K562 (cell line): Measurements from ENCODE around the gene MRPL19. TPM values are rescaled to one million over a fixed set of nuclear protein-coding genes. Genes with fewer than 3 reads are reported as not detected.

Experiments used
- ATAC-seq: fragments of 200-7000 bp; cut with Tn5 transposase; 3 replicates; pipeline ENCODE4 v1.9.1; 2020; ENCODE audit warnings: moderate library complexity
- BruUV-seq: library from RNA; stranded (reverse); fragments of 400-500 nt; replicated peaks from 2 replicates; lab custom pipeline; 2021; lab: Mats Ljungman, UMichigan
- CTCF ChIA-PET: fragments of 300-600 bp; formaldehyde crosslinking; extraction: SDS; loops from one replicate; lab custom pipeline; 2021; ENCODE audit warnings: low intra/inter-chr PET ratio; lab: Yijun Ruan, JAX
- POLR2A ChIA-PET: fragments of 300-600, 350-650 bp; sonication (Branson Sonifier 250); formaldehyde crosslinking; extraction: SDS; loops from one replicate; lab custom pipeline; 2021; ENCODE audit warnings: antibody characterized with exemption, inconsistent platforms; lab: Yijun Ruan, JAX
- DNase-seq, 4 experiments: peaks; one replicate each; pipeline versions ENCODE4 v3.0.0 to v3.0.0-alpha.2; 2011 to 2018; ENCODE audit warnings: low spot score in 3 of 4, mixed read lengths in 3 of 4; ENCODE audit errors: extremely low read depth in 1 of 4
- FAIRE-seq: peaks from 2 replicates; lab custom pipeline; 2011; peaks lifted over from hg19 to GRCh38; lab: Jason Lieb, UNC
- H2AFZ ChIP-seq: 2 replicates; pipeline ENCODE4 v1.6.0; 2011; ENCODE audit warnings: low read depth, low read length, control low read depth, inconsistent platforms
- H3K27ac ChIP-seq: fragments of 200-600 bp; 3 replicates; pipeline ENCODE4 v1.8.0; 2011; ENCODE audit warnings: low read depth, mild to moderate bottlenecking, control low read depth, inconsistent platforms, low read length, moderate library complexity, mixed read lengths; ENCODE audit errors: extremely low read depth
- H3K27me3 ChIP-seq, 2 experiments: fragments of 300-600 bp in 1 of 2; 2 replicates in 1 of 2; 3 replicates in 1 of 2; pipeline versions ENCODE4 v1.6.0 to v1.8.0; 2011; ENCODE audit warnings: inconsistent platforms in 2 of 2, low read length in 2 of 2, mild to moderate bottlenecking in 1 of 2, mixed read lengths in 1 of 2, moderate library complexity in 1 of 2; ENCODE audit not compliant: control insufficient read depth in 2 of 2, insufficient read depth in 2 of 2
- H3K36me3 ChIP-seq: fragments of 300-600 bp; 3 replicates; pipeline ENCODE4 v1.8.0; 2011; ENCODE audit warnings: mild to moderate bottlenecking, low read length, inconsistent platforms; ENCODE audit not compliant: control insufficient read depth, insufficient read depth
- H3K4me1 ChIP-seq, 2 experiments: fragments of 200-600 bp in 1 of 2; replicated peaks in 1 of 2; 2 replicates in 1 of 2; 3 replicates in 1 of 2; pipeline versions ENCODE4 v1.5.1 to v1.8.0; 2011; ENCODE audit warnings: inconsistent platforms in 2 of 2, low read length in 2 of 2, mild to moderate bottlenecking in 1 of 2, mixed read lengths in 1 of 2, moderate library complexity in 1 of 2; ENCODE audit not compliant: control insufficient read depth in 2 of 2, insufficient read depth in 2 of 2
- H3K4me2 ChIP-seq: 2 replicates; pipeline ENCODE4 v1.6.1; 2011; ENCODE audit warnings: low read length, control low read depth, inconsistent platforms, mixed read lengths; ENCODE audit not compliant: insufficient read depth
- H3K4me3 ChIP-seq: fragments of 200-600 bp; sonication (generic), shearing (Covaris generic); 2 replicates; pipeline ENCODE4 v1.5.1; 2016; ENCODE audit warnings: control low read depth, inconsistent platforms
- H3K79me2 ChIP-seq: fragments of 200-600 bp; 3 replicates; pipeline ENCODE4 v1.8.0; 2011; ENCODE audit warnings: low read length, inconsistent platforms; ENCODE audit not compliant: control insufficient read depth, insufficient read depth
- H3K9ac ChIP-seq, 2 experiments: 2 replicates each; pipeline versions ENCODE4 v1.6.0 to v1.6.1; 2011; ENCODE audit warnings: low read depth in 2 of 2, low read length in 2 of 2, control low read depth in 1 of 2, inconsistent platforms in 1 of 2, mild to moderate bottlenecking in 1 of 2, mixed read lengths in 1 of 2; ENCODE audit not compliant: insufficient read depth in 1 of 2
- H3K9me1 ChIP-seq: one replicate; pipeline ENCODE4 v1.6.0; 2011; ENCODE audit warnings: inconsistent platforms, mild to moderate bottlenecking, low read length, moderate library complexity; ENCODE audit not compliant: control insufficient read depth, insufficient read depth
- H3K9me3 ChIP-seq: replicated peaks from 2 replicates; pipeline ENCODE4 v1.5.1; 2011; ENCODE audit warnings: low read depth, low read length, inconsistent platforms; ENCODE audit not compliant: control insufficient read depth, insufficient read depth
- H4K20me1 ChIP-seq: replicated peaks from 2 replicates; pipeline ENCODE4 v1.6.1; 2011; ENCODE audit warnings: low read length, inconsistent platforms, mixed read lengths; ENCODE audit not compliant: control insufficient read depth, insufficient read depth
- ATF2 ChIP-seq: sonication (generic); formaldehyde crosslinking; IDR thresholded peaks from 2 replicates; pipeline ENCODE4 v1.8.1; 2022; ENCODE audit warnings: missing genetic modification reagents
- ELK3 ChIP-seq: fragments of 450-650 bp; formaldehyde crosslinking; IDR thresholded peaks from 2 replicates; pipeline ENCODE4 v1.4.0; 2020; ENCODE audit warnings: mild to moderate bottlenecking
- ETV1 ChIP-seq: fragments of 450-650 bp; conservative IDR thresholded peaks from 2 replicates; pipeline ENCODE4 v1.6.1; 2016; ENCODE audit warnings: missing genetic modification characterization, control low read depth, low read depth, missing compliant biosample characterization
- ILK ChIP-seq: fragments of 450-650 bp; IDR thresholded peaks from 2 replicates; pipeline ENCODE4 v1.6.1; 2016; ENCODE audit warnings: missing genetic modification characterization, low read depth, mild to moderate bottlenecking, missing compliant biosample characterization, moderate library complexity, borderline replicate concordance
- KLF16 ChIP-seq: IDR thresholded peaks from 2 replicates; pipeline ENCODE4 v1.6.1; 2016; ENCODE audit warnings: antibody characterized with exemption
- L3MBTL2 ChIP-seq: fragments of 450-650 bp; IDR thresholded peaks from 2 replicates; pipeline ENCODE4 v1.6.1; 2016; ENCODE audit warnings: mild to moderate bottlenecking, moderate library complexity
- MYC ChIP-seq, 2 experiments: fragments of 250-450 bp in 1 of 2; sonication (Bioruptor Pico) in 1 of 2; IDR thresholded peaks; 2 replicates each; pipeline versions ENCODE4 v1.5.1 to v1.6.1; 2012 to 2021; ENCODE audit warnings: low read depth in 2 of 2, borderline replicate concordance in 1 of 2, improper control_type of control experiment in 1 of 2, low read length in 1 of 2, mild to moderate bottlenecking in 1 of 2, moderate library complexity in 1 of 2
- OTX1 ChIP-seq: fragments of 450-650 bp; formaldehyde crosslinking; IDR thresholded peaks from 2 replicates; pipeline ENCODE4 v1.4.0; 2022; ENCODE audit warnings: mild to moderate bottlenecking
- SMAD4 ChIP-seq: fragments of 250-450 bp; sonication (Bioruptor Pico); conservative IDR thresholded peaks from 2 replicates; pipeline ENCODE4 v1.8.0; 2021; ENCODE audit warnings: inconsistent platforms, mild to moderate bottlenecking, moderate library complexity
- STAT5A ChIP-seq: IDR thresholded peaks from 2 replicates; pipeline ENCODE4 v1.6.1; 2012; ENCODE audit warnings: low read length, inconsistent platforms, borderline replicate concordance
- TBP ChIP-seq: optimal IDR thresholded peaks from 2 replicates; pipeline ENCODE3; 2011; ENCODE audit warnings: low read depth, low read length, improper control_type of control experiment
- ZNF277 ChIP-seq: fragments of 250-450 bp; sonication (Bioruptor Pico); IDR thresholded peaks from 2 replicates; pipeline ENCODE4 v1.8.0; 2022; ENCODE audit warnings: inconsistent platforms, mild to moderate bottlenecking, moderate library complexity, borderline replicate concordance
- ZNF408 ChIP-seq: fragments of 250-450 bp; sonication (Bioruptor Pico); IDR thresholded peaks from 2 replicates; pipeline ENCODE4 v1.4.0; 2020; ENCODE audit warnings: low read depth, mild to moderate bottlenecking, moderate library complexity
- ZNF561 ChIP-seq: fragments of 450-650 bp; formaldehyde crosslinking; conservative IDR thresholded peaks from 2 replicates; pipeline ENCODE4 v1.4.0; 2020; ENCODE audit warnings: mild to moderate bottlenecking, moderate library complexity
- ZNF75A ChIP-seq: fragments of 450-650 bp; formaldehyde crosslinking; IDR thresholded peaks from 2 replicates; pipeline ENCODE4 v1.4.0; 2020; ENCODE audit warnings: mild to moderate bottlenecking
- WGBS: fragments of 100-300 bp; shearing (Covaris generic); methylation state at CpG from one replicate; pipeline ENCODE4 v1.1.6; 2016; ENCODE audit warnings: low coverage, mixed read lengths; ENCODE audit not compliant: insufficient coverage; ENCODE audit errors: missing lambda C conversion rate; 5-methylcytosine and 5-hydroxymethylcytosine counted together
- in situ Hi-C: fragments of 300-500 bp; cut with MboI; formaldehyde crosslinking; loops from 4 replicates; pipeline ENCODE4 v1.15.0; 2018; ENCODE audit warnings: inconsistent platforms, mixed read lengths
- intact Hi-C: fragments of 100-400 bp; cut with micrococcal nuclease; formaldehyde crosslinking; loops from 2 replicates; pipeline ENCODE4 v1.14.2; 2022
- polyA plus RNA-seq, 8 experiments: library from polyadenylated mRNA; depleted of rRNA in 4 of 8; stranded (reverse) in 5 of 8; unstranded in 3 of 8; fragments of >200 nt; fragmentation: Nextera tagmentation in 2 of 8; fragmentation: Illumina TruSeq in 1 of 8; extraction: Ambion mirVana in 2 of 8; extraction: Trizol in 1 of 8; gene quantifications; 2 replicates each; pipeline versions ENCODE4 v1.2.1 to v1.2.3, GENCODE V29; 2011 to 2014; ENCODE audit warnings: inconsistent platforms in 1 of 8, missing spikeins in 1 of 8
- total RNA-seq, 7 experiments: library from RNA; depleted of rRNA in 6 of 7; stranded (reverse); fragments of >200 nt in 6 of 7; fragmentation: Illumina TruSeq in 2 of 7; extraction: Trizol in 2 of 7; gene quantifications; 2 replicates each; pipeline versions ENCODE4 v1.2.1 to v1.2.3, GENCODE V29; 2011 to 2021; ENCODE audit warnings: low replicate concordance in 1 of 7
- TF ChIP-seq, protein P1 (sequence below): IDR thresholded peaks from 2 replicates; pipeline ENCODE4 v1.6.1; 2014; ENCODE audit warnings: antibody characterized with exemption
- TF ChIP-seq, protein P2 (sequence below): sonication (generic); formaldehyde crosslinking; IDR thresholded peaks from 2 replicates; pipeline ENCODE4 v1.8.1; 2023; ENCODE audit warnings: mild to moderate bottlenecking, missing genetic modification reagents

Gene MRPL19
- total and polyA plus RNA-seq, 9 of the 15 experiments (the other 6 are each of a cell fraction or from before 2014, with no cell fraction given) = 9.7 to 65.9 (median 56.1) TPM

DNA sequence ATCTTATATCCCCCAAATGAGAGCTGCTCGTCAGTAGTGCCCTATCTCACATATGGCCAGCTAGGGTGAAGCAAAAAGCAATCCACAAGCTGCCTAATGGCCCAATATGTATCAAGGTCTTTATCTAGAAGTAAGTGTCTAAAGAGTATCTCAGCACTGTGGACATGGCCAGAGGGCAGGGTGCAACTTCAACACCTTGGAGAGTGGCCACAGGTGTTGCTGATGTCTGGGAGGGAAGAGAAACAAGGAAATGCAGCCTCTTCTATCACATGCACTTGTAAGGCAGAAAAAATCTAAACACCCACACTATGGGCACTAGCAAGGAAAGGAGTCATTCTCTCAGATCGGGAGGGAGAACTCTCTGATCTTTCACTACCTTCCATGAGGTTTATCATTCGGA lies 23.7 kb upstream of the MRPL19 start:
- Histone ChIP-seq H3K27ac (no peak overlapping the region), H2AFZ (no peak overlapping the region), H3K36me3 (no peaks in the 10 kb centered on the region), H3K4me2 (no peak overlapping the region), H3K4me3 (no peak overlapping the region), H3K9me3 (no peaks in the 10 kb centered on the region), H3K4me1 (no peaks in the 10 kb centered on the region), H3K27me3 (peaks cover 0 to 5% of the 10 kb centered on the region in 2 experiments; a peak in 1 of 5 replicates), H3K9me1 (no peaks in the 10 kb centered on the region), H3K9ac (no peak overlapping the region), H3K79me2 (no peaks in the 10 kb centered on the region), H4K20me1 (no peaks in the 10 kb centered on the region)
- BruUV-seq = no TSS peak
- 3% methylated on average over 3 of the region's 3 CpGs for WGBS
- in situ Hi-C loops = loop anchor here (25.0 kb wide), 2 partner anchors 561 to 911 kb away; no protein-coding TSS in a partner anchor
- intact Hi-C loops = no loop called here
- ChIA-PET CTCF (no interaction called here), POLR2A (no interaction called here)
- DNase-seq = no peak
- ATAC-seq = no peak
- FAIRE-seq = no peak
- TF ChIP-seq ETV1 (tag) = no peak
- no peak for TF ChIP-seq ELK3 (CRISPR knock-in tag)
- no peak for TF ChIP-seq ATF2
- TF ChIP-seq ZNF408 (CRISPR knock-in tag) = no peak
- TF ChIP-seq L3MBTL2 = no peak
- TF ChIP-seq SMAD4 = no peak
- TF ChIP-seq OTX1 (CRISPR knock-in tag) = no peak
- TF ChIP-seq TBP = no peak
- TF ChIP-seq, protein P1, sequence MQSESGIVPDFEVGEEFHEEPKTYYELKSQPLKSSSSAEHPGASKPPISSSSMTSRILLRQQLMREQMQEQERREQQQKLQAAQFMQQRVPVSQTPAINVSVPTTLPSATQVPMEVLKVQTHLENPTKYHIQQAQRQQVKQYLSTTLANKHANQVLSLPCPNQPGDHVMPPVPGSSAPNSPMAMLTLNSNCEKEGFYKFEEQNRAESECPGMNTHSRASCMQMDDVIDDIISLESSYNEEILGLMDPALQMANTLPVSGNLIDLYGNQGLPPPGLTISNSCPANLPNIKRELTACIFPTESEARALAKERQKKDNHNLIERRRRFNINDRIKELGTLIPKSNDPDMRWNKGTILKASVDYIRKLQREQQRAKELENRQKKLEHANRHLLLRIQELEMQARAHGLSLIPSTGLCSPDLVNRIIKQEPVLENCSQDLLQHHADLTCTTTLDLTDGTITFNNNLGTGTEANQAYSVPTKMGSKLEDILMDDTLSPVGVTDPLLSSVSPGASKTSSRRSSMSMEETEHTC = no peak
- TF ChIP-seq ZNF277 (CRISPR knock-in tag) = no peak
- no peak for TF ChIP-seq ZNF561 (CRISPR knock-in tag)
- TF ChIP-seq STAT5A = no peak
- no peak for TF ChIP-seq ILK (tag)
- TF ChIP-seq ZNF75A (CRISPR knock-in tag) = no peak
- TF ChIP-seq KLF16 = no peak
- TF ChIP-seq, protein P2, sequence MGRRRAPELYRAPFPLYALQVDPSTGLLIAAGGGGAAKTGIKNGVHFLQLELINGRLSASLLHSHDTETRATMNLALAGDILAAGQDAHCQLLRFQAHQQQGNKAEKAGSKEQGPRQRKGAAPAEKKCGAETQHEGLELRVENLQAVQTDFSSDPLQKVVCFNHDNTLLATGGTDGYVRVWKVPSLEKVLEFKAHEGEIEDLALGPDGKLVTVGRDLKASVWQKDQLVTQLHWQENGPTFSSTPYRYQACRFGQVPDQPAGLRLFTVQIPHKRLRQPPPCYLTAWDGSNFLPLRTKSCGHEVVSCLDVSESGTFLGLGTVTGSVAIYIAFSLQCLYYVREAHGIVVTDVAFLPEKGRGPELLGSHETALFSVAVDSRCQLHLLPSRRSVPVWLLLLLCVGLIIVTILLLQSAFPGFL = no peak
- TF ChIP-seq MYC (IDR thresholded peaks at IDR 0.05; ENCODE audit: low read depth, low read length) = no peak
- TF ChIP-seq MYC (CRISPR knock-in tag; IDR thresholded peaks at IDR 0.05; ENCODE audit: borderline replicate concordance, low read depth) = no peak
